NOMO-1 (cell line): ENCODE data around the gene ZNF629.

Experiments used
- DNase-seq, 2 experiments: peaks; one replicate each; lab custom pipeline; 2025; ENCODE audit not compliant: unreplicated experiment in 2 of 2; lab: John Stamatoyannopoulos, UW

The ZNF629 gene

GRCh38 chr16:30768583-30769181, 18.3 kb downstream of the ZNF629 start:
- DNase-seq = no peak

DNA sequence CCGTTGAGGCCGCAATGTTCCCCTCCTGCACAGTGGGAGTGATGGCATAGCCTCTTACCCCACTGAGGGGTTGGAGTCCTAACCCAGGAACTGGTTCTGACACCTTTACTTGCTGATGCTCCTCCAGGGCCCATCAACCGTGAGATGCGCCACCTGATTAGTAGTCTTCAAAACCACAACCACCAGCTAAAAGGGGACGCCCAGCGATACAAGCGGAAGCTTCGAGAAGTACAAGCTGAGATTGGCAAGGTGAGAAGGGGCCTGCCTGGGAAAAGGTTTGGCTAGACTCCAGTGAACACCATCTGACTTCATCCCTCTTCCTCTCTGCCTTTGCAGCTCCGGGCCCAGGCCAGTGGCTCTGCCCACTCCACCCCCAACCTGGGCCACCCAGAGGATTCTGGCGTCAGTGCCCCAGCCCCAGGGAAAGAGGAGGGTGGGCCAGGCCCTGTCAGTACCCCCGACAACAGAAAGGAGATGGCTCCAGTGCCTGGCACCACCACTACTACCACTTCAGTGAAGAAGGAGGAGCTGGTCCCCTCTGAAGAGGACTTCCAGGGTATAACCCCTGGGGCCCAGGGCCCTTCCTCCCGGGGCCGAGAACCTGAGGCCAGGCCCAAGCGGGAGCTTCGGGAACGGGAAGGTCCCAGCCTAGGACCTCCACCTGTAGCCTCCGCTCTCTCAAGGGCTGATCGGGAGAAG, 19.1 kb downstream of the ZNF629 start:
- no peak for DNase-seq

- DNase-seq = no peak
These were observed 20.1 kb downstream of the ZNF629 start for GRCh38 chr16:30766933-30767284.

DNA sequence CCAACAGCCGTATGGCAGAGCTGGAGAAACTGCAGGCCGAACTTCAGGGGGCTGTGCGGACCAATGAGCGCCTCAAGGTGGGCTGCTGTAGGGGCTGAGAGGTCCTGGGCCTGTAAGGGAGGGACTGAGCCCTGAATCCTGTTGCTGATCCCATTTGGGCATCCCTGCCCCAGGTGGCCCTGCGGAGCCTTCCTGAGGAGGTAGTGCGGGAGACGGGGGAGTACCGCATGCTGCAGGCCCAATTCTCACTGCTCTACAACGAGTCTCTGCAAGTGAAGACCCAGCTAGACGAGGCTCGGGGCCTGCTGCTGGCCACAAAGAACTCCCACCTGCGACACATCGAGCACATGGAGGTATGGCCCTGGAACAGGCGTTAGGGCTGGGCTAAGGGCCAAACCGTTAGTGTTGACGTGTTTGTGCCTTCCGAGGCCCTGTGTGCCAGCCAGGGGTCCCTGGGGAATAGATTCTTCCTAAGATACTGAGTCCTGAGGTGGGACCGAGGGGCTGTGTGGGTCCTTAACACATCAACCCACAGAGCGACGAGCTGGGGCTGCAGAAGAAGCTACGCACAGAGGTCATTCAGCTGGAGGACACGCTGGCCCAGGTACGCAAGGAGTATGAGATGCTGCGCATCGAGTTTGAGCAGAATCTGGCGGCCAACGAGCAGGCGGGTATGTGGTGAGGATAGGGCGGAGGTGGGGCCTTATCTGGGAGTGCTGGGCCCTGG, 20.6 kb downstream of the ZNF629 start:
- no peak for DNase-seq

DNA sequence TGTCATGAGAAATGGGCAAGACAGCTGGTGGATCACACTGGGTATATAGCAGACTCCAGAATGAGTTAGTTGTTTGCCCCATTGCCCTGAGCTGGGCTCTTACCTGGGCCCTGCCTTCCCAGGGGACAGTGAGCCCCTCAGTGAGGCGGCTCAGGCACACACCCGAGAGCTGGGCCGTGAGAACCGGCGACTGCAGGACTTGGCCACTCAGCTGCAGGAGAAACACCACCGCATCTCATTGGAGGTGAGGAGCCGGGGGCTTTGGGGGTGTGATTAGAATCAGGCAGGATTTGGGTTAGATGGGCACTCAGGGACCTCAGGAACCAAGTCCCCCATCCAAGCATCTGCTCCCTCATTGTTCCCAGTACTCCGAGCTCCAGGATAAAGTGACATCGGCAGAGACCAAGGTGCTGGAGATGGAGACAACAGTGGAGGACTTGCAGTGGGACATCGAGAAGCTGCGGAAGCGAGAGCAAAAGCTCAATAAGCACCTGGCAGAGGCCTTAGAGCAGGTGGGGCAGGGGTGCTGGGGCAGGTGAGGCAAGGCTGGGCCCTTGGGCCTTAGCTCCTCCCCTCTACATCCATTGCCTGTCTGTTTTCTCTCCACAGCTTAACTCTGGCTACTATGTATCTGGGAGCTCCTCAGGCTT, 22.1 kb downstream of the ZNF629 start:
- DNase-seq = no peak

- DNase-seq = no peak
These were observed 22.9 kb downstream of the ZNF629 start for GRCh38 chr16:30764086-30764485.

- no peak for DNase-seq
These were observed 23.8 kb downstream of the ZNF629 start for GRCh38 chr16:30762991-30763725.

DNA sequence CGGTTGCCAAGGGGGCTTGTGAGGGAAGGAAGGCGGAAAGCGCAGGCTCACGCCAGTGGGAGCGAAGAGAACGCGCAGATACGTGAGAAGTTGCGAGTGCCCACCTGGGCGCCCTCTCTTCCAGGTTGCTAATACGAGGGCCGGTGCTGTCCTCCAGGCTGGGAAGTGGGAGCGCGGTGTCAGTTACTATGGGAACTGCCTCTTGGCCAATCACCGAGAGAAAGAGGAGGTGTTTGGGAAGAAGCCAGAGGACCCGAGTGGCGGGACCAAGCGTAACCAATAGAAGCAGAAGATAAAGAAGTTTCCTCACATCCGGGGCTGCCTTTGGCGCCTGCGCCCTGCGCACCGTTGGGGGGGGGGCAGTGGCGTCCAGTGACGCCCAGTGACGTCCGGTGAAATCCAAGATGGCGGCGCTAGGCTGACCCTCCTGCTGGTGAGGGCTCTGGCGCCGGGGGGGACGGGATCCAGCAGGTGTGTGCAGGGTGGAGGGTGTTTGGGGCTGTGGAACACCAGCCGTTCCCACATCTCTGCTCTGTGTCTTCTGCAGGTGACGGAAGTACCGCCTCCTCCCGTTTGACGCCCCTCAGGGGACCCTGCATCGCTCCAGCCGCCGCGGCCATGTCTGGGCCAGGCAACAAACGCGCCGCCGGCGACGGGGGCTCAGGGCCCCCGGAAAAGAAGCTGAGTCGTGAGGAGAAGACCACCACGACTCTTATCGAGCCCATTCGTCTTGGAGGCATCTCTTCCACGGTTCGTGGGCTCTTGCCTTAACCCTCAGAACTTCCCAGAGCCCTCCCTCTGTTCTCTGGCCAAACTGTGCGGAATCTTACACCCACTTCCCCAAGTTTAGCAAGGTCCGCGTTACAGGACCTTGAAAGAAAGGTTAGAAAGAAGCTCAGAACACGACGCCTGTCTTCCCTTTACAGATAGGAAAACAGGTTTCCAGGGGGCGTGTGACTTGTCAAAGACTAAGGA, 24.8 kb downstream of the ZNF629 start, which contains the start of the genes CFAP119 and RNF40:
Gene CFAP119 (minus strand): TSS at position 135 of the 975 bp plus-strand sequence. CDS start 314 bp downstream, outside the sequence.
Gene RNF40 (plus strand): TSS at position 395 of the 975 bp plus-strand sequence. CDS start 224 bp downstream, at position 619.
- DNase-seq = peak; percentile 95 to 97

DNA sequence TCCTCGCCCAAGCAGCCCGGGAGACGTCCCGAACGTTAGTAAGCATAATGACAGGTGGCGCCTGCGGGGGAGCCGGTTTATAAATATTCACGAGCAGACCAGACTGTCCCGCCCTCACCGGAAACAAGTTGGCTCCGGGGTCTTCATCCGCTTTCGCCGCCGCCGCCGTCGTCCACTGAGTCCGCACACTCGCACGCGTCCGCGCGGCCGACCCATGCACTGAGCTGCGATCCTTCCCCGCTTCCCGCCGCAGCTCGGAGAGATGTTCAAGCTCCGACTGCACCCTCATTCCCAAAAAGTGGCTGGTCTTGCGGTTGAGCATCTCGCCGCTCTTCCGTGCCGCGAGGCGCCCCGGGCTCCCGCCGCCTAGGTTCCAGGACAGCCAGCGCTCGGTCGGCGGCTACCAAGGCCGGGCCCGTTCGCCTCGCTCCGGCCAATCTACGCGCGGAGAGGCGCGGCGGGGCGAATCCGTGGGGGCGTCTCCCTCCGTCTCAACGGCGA, 25.5 kb downstream of the ZNF629 start:
- no peak for DNase-seq

- peak in 1 of 2 experiments; percentile 21 for DNase-seq
These were observed 26.2 kb downstream of the ZNF629 start for GRCh38 chr16:30760577-30761426.

- no peak for DNase-seq
These were observed 26.9 kb downstream of the ZNF629 start for GRCh38 chr16:30760001-30760559.

DNA sequence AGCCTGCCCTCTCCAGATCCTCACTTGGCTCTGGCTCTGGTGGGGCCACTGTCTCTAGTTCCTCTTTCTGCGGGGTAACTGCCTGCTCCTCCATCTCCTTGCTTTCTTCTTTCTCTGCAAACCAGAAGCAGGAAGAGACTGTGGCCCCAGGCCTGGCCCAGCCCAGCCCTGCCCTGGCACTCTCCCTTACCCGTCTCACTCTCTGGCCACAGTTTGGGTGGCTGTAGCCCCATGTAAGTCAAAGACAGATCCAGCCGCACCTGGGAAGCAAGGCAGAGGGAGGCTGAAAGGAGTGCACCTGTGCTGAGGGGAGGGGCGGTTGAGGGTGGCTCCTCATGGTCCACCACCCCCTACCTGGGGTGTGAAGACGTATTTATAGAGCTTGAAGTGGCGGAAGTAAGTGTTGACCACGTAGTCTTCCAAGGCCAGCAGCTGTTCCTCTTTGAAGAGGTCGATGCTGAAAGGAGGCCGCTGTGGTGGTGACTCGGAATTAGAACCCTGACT, 28.0 kb downstream of the ZNF629 start:
- DNase-seq = peak; percentile 90 to 96

GRCh38 chr16:30757316-30757715, 29.7 kb downstream of the ZNF629 start:
- no peak for DNase-seq

- DNase-seq = no peak
These were observed 30.3 kb downstream of the ZNF629 start for GRCh38 chr16:30756781-30757100.

DNA sequence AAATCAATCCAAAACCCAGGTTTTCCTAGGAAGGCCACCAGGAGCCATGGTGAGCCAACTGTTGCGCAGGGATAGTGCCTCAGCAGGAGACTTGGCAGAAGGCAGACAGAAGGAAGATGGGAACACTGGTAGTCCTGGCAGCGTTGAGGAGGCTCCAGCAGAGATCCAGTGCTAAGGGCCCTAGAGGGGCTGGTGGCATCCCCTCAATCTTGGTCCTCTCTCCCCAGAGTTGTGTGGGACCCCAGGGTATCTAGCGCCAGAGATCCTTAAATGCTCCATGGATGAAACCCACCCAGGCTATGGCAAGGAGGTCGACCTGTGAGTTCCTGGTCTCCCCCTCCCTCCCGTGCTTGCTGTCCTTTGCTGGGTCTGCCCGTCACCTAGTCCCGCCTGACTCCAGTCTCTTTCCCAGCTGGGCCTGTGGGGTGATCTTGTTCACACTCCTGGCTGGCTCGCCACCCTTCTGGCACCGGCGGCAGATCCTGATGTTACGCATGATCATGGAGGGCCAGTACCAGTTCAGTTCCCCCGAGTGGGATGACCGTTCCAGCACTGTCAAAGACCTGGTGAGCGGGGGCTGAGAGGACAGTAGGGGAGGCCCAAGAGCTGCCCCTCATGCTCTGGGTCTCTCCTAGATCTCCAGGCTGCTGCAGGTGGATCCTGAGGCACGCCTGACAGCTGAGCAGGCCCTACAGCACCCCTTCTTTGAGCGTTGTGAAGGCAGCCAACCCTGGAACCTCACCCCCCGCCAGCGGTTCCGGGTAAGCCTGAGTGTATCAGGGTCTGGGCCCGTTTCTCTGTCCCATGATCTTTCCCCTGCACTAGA, 30.8 kb downstream of the ZNF629 start:
- DNase-seq = no peak

GRCh38 chr16:30753596-30753995, 33.4 kb downstream of the ZNF629 start:
- DNase-seq = no peak

- DNase-seq = no peak
These were observed 36.0 kb downstream of the ZNF629 start for GRCh38 chr16:30750876-30751465.
